Mucosa of descending colon (tissue), 3 donors: ENCODE data around the gene CLEC19A. TPM values are rescaled to one million over a fixed set of nuclear protein-coding genes. Genes with fewer than 3 reads are reported as not detected.
A peak's percentile ranks its signal among the peaks of the same experiment; 100 is the strongest.

Experiments
- ATAC-seq: fragments of 200-7000 bp; cut with Tn5 transposase; one replicate; pipeline ENCODE4 v1.9.1; 2020; ENCODE audit warnings: mild to moderate bottlenecking, moderate library complexity
- DNase-seq, 3 donors: peaks; one replicate each; pipeline ENCODE4 v3.0.0-alpha.2; 2020
- H3K36me3 ChIP-seq: fragments of 200-600 bp; one replicate; pipeline ENCODE4 v1.8.0; 2021; ENCODE audit warnings: low read depth, mild to moderate bottlenecking
- H3K4me1 ChIP-seq: fragments of 200-600 bp; one replicate; pipeline ENCODE4 v1.8.0; 2021; ENCODE audit warnings: low read depth, mild to moderate bottlenecking
- H3K4me3 ChIP-seq: fragments of 200-600 bp; one replicate; pipeline ENCODE4 v1.8.0; 2021; ENCODE audit warnings: mild to moderate bottlenecking
- H3K9me3 ChIP-seq: fragments of 200-600 bp; one replicate; pipeline ENCODE4 v1.8.0; 2021; ENCODE audit warnings: mild to moderate bottlenecking
- CTCF ChIP-seq: fragments of 200-600 bp; IDR thresholded peaks from one replicate; pipeline ENCODE4 v1.8.0; 2022; ENCODE audit warnings: antibody characterized with exemption, mild to moderate bottlenecking
- intact Hi-C, 2 donors: fragments of 100-400 bp; cut with DNase I in 1 of 2; cut with micrococcal nuclease in 1 of 2; formaldehyde crosslinking; loops; one replicate each; pipeline versions ENCODE4 v1.11.0 to v1.11.1; 2022; cut with DNase I, micrococcal nuclease
- total RNA-seq, 3 donors: library from RNA; stranded (reverse); fragmentation: NEBNext Ultra II Directional in 2 of 3; extraction: Animal tissue kit (Norgen Biotek cat#: 25700) in 2 of 3; gene quantifications; one replicate each; pipeline versions ENCODE4 v1.2.1 to v1.2.4, GENCODE V29; 2021 to 2023
- donor health status: DM: no; HTN: no; CAD: no; lungs with moderate emphysema.
- donor health status: DM: no; HTN: no; CAD: no.
- donor health status: DM: no; HTN: yes; CAD: no.

Gene CLEC19A
- total RNA-seq, 3 donors from 2014 or later, result not detected

GRCh38 chr16:19291475-19291874 lies 5.9 kb downstream of the CLEC19A start:
- ATAC-seq, result peak; percentile 25
- intact Hi-C loops, result no loop called here

DNA sequence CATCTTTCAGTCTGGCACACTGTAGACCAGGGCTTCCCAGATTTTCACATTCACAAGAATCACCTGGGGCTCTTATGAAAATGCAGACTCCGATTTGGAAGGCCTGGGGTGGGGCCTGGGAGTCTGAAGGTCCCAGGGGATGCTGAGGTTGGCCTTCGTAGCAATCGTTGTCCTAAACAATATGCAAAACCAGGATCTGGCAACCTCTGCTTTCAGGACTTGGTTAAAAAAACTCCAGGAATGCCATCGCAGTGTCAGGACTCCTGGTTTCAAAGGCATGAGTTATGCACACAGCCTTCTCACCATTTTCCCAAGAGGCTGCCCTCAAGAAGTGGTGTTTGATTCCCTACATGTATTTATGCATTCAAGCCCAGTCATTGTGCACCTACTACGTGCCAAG lies 6.7 kb downstream of the CLEC19A start:
- ATAC-seq (no peak), DNase-seq (no peak)
- H3K4me1 ChIP-seq, result no peaks in the 10 kb centered on the region
- intact Hi-C loops, result no loop called here
- no peaks in the 10 kb centered on the region for H3K9me3 ChIP-seq
- H3K4me3 ChIP-seq, result no peak overlapping the region
- no peaks in the 10 kb centered on the region for H3K36me3 ChIP-seq
- TF ChIP-seq CTCF, result no peak

More at GRCh38 chr16:19291475-19291874, 5.9 kb downstream of the CLEC19A start:
- peak in 1 of 3 donors; percentile 2 for DNase-seq
- H3K4me1 ChIP-seq, result no peaks in the 10 kb centered on the region
- no peaks in the 10 kb centered on the region for H3K9me3 ChIP-seq
- no peak overlapping the region for H3K4me3 ChIP-seq
- no peaks in the 10 kb centered on the region for H3K36me3 ChIP-seq
- no peak for TF ChIP-seq CTCF

DNA sequence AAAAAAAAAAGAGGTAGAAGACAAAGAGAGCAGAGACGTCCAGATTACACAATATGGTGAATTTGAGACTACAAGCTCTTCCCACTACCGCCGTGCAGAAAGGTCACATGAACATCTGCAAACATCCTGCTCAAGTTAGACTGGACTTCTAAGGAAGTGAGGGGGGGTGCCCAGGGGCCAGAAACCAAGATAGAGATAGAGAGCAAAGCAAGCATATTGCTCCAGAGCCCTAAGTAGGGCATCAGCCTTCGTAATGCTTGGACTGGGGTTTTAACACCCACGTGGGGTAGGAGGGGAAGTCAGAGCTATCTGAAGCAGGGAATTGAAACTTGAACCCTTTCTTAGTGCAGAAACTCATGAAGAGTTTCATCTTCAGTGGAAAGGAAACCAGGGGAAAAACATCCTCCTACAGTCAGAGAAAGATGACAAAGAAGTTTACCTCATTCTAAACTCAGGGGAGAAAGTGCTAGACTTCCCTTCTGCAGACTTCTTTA lies 8.7 kb downstream of the CLEC19A start:
- Histone ChIP-seq H3K4me1 (no peaks in the 10 kb centered on the region), H3K36me3 (no peaks in the 10 kb centered on the region), H3K4me3 (no peak overlapping the region), H3K9me3 (no peaks in the 10 kb centered on the region)
- ATAC-seq (peak; percentile 37), DNase-seq (peak in 1 of 3 donors; percentile 50)
- intact Hi-C loops, result no loop called here
- TF ChIP-seq CTCF, result no peak

- no peak for TF ChIP-seq CTCF
- no peak for ATAC-seq
- Histone ChIP-seq H3K4me3 (no peak overlapping the region), H3K36me3 (no peaks in the 10 kb centered on the region), H3K4me1 (no peaks in the 10 kb centered on the region), H3K9me3 (no peaks in the 10 kb centered on the region)
- intact Hi-C loops, result no loop called here
- no peak for DNase-seq
Observed at GRCh38 chr16:19295393-19295792, 9.9 kb downstream of the CLEC19A start.

- H3K9me3 ChIP-seq, result no peaks in the 10 kb centered on the region
- H3K4me1 ChIP-seq, result no peaks in the 10 kb centered on the region
- no peak for DNase-seq
- intact Hi-C loops, result no loop called here
- H3K4me3 ChIP-seq, result no peak overlapping the region
- no peak for TF ChIP-seq CTCF
- H3K36me3 ChIP-seq, result no peaks in the 10 kb centered on the region
- no peak for ATAC-seq
Observed at GRCh38 chr16:19297454-19297853, 11.9 kb downstream of the CLEC19A start.

GRCh38 chr16:19299565-19299964 lies 14.0 kb downstream of the CLEC19A start:
- DNase-seq (no peak), ATAC-seq (no peak)
- H3K4me3 ChIP-seq, result no peak overlapping the region
- H3K36me3 ChIP-seq, result no peaks in the 10 kb centered on the region
- no peaks in the 10 kb centered on the region for H3K9me3 ChIP-seq
- intact Hi-C loops, result no loop called here
- H3K4me1 ChIP-seq, result no peaks in the 10 kb centered on the region
- no peak for TF ChIP-seq CTCF
